ENCODE results near the gene HOXD11. TPM values are rescaled to one million over a fixed set of nuclear protein-coding genes. Genes with fewer than 3 reads are reported as not detected.

HOXD11 gene
- total RNA-seq, 1 donor, result not detected

- DNase-seq (ENCODE audit: insufficient read length, low spot score, missing footprints), result peak; percentile 74
- Histone ChIP-seq H2AFZ (ENCODE audit: low read length) (no peak overlapping the region), H3K79me2 (ENCODE audit: insufficient read depth, low read length) (no peaks in the 10 kb centered on the region), H3K36me3 (ENCODE audit: insufficient read depth, low read length) (no peaks in the 10 kb centered on the region), H3K27me3 (ENCODE audit: insufficient read depth, low read length) (peaks cover 98% of the 10 kb centered on the region), H3K4me3 (ENCODE audit: insufficient read depth, low read length) (no peak overlapping the region), H3K27ac (ENCODE audit: low read depth, low read length) (no peak overlapping the region), H3K4me1 (ENCODE audit: insufficient read depth, low read length) (peaks cover 6% of the 10 kb centered on the region), H3K4me2 (ENCODE audit: insufficient read depth, low read length) (no peak overlapping the region), H3K9me3 (ENCODE audit: low read depth, low read length) (no peaks in the 10 kb centered on the region), H4K20me1 (ENCODE audit: insufficient read depth, low read length) (no peaks in the 10 kb centered on the region)
- TF ChIP-seq CTCF (IDR thresholded peaks at IDR 0.05; ENCODE audit: extremely low read depth, low read depth, low read length), result peak; percentile 51
These were observed 11.7 kb downstream of the HOXD11 start for GRCh38 chr2:176118601-176119339.

GRCh38 chr2:176120364-176121189, 13.5 kb downstream of the HOXD11 start:
- Histone ChIP-seq H3K36me3 (ENCODE audit: insufficient read depth, low read length) (no peaks in the 10 kb centered on the region), H3K4me2 (ENCODE audit: insufficient read depth, low read length) (no peak overlapping the region), H3K4me1 (ENCODE audit: insufficient read depth, low read length) (peaks cover 6% of the 10 kb centered on the region), H2AFZ (ENCODE audit: low read length) (no peak overlapping the region), H3K4me3 (ENCODE audit: insufficient read depth, low read length) (no peak overlapping the region), H4K20me1 (ENCODE audit: insufficient read depth, low read length) (no peaks in the 10 kb centered on the region), H3K27me3 (ENCODE audit: insufficient read depth, low read length) (peaks cover 87% of the 10 kb centered on the region), H3K27ac (ENCODE audit: low read depth, low read length) (no peak overlapping the region), H3K79me2 (ENCODE audit: insufficient read depth, low read length) (no peaks in the 10 kb centered on the region), H3K9me3 (ENCODE audit: low read depth, low read length) (no peaks in the 10 kb centered on the region)
- peak; percentile 5 for TF ChIP-seq CTCF (IDR thresholded peaks at IDR 0.05; ENCODE audit: extremely low read depth, low read depth, low read length)
- DNase-seq (ENCODE audit: insufficient read length, low spot score, missing footprints), result peak; percentile 58

GRCh38 chr2:176121190-176122051, 14.3 kb downstream of the HOXD11 start:
- Histone ChIP-seq H2AFZ (ENCODE audit: low read length) (no peak overlapping the region), H3K27ac (ENCODE audit: low read depth, low read length) (no peak overlapping the region), H3K4me1 (ENCODE audit: insufficient read depth, low read length) (peaks cover 6% of the 10 kb centered on the region), H3K27me3 (ENCODE audit: insufficient read depth, low read length) (peaks cover 79% of the 10 kb centered on the region), H4K20me1 (ENCODE audit: insufficient read depth, low read length) (no peaks in the 10 kb centered on the region), H3K36me3 (ENCODE audit: insufficient read depth, low read length) (no peaks in the 10 kb centered on the region), H3K4me2 (ENCODE audit: insufficient read depth, low read length) (no peak overlapping the region), H3K79me2 (ENCODE audit: insufficient read depth, low read length) (no peaks in the 10 kb centered on the region), H3K9me3 (ENCODE audit: low read depth, low read length) (no peaks in the 10 kb centered on the region), H3K4me3 (ENCODE audit: insufficient read depth, low read length) (peak overlapping the region; percentile 76)
- no peak for TF ChIP-seq CTCF (IDR thresholded peaks at IDR 0.05; ENCODE audit: extremely low read depth, low read depth, low read length)
- DNase-seq (ENCODE audit: insufficient read length, low spot score, missing footprints), result no peak
